ENCODE data around the gene HES4. TPM values are rescaled to one million over a fixed set of nuclear protein-coding genes. Genes with fewer than 3 reads are reported as not detected.

The HES4 gene
- total RNA-seq, 1 donor from 2014 or later, result 75.0 TPM

DNA sequence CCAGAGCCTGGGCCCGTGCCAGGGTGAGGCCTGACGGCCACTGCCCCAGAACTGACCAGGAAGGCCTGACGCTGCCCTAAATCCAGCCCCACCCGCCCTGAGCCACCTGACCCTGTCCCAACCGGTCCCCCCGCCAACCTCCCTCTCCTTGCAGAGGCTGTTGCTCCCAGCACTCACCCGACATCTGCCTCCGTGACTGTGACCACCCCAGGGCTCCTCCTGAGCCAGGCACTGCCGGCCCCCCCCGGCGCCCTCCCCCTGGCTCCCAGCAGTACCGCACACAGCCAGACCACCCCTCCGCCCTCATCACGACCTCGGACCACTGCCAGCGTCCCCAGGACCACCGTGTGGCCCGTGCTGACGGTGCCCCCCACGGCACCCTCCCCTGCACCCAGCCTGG lies 46.3 kb upstream of the HES4 start:
- TF ChIP-seq, protein P1, sequence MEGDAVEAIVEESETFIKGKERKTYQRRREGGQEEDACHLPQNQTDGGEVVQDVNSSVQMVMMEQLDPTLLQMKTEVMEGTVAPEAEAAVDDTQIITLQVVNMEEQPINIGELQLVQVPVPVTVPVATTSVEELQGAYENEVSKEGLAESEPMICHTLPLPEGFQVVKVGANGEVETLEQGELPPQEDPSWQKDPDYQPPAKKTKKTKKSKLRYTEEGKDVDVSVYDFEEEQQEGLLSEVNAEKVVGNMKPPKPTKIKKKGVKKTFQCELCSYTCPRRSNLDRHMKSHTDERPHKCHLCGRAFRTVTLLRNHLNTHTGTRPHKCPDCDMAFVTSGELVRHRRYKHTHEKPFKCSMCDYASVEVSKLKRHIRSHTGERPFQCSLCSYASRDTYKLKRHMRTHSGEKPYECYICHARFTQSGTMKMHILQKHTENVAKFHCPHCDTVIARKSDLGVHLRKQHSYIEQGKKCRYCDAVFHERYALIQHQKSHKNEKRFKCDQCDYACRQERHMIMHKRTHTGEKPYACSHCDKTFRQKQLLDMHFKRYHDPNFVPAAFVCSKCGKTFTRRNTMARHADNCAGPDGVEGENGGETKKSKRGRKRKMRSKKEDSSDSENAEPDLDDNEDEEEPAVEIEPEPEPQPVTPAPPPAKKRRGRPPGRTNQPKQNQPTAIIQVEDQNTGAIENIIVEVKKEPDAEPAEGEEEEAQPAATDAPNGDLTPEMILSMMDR (IDR thresholded peaks at IDR 0.05), result no peak
- H3K4me1 Mint-ChIP-seq (ENCODE audit: unreplicated experiment), result no peaks in the 10 kb centered on the region

GRCh38 chr1:1045129-1045528 lies 45.2 kb upstream of the HES4 start:
- Mint-ChIP-seq H3K27ac (ENCODE audit: unreplicated experiment) (no peak overlapping the region), H3K4me3 (ENCODE audit: unreplicated experiment) (no peak overlapping the region), H3K4me1 (ENCODE audit: unreplicated experiment) (peaks cover under 1% of the 10 kb centered on the region), H3K36me3 (ENCODE audit: unreplicated experiment) (peaks cover 7% of the 10 kb centered on the region), H3K9me3 (ENCODE audit: unreplicated experiment) (no peaks in the 10 kb centered on the region), H3K27me3 (ENCODE audit: unreplicated experiment) (no peaks in the 10 kb centered on the region)
- TF ChIP-seq, protein P1 (IDR thresholded peaks at IDR 0.05), result no peak
- no peak for DNase-seq (ENCODE audit: extremely low spot score, unreplicated experiment)

More for the DNA sequence above, 46.3 kb upstream of the HES4 start:
- H3K27ac Mint-ChIP-seq (ENCODE audit: unreplicated experiment), result no peak overlapping the region
- H3K27me3 Mint-ChIP-seq (ENCODE audit: unreplicated experiment), result no peaks in the 10 kb centered on the region
- H3K9me3 Mint-ChIP-seq (ENCODE audit: unreplicated experiment), result no peaks in the 10 kb centered on the region
- no peak overlapping the region for H3K4me3 Mint-ChIP-seq (ENCODE audit: unreplicated experiment)
- H3K36me3 Mint-ChIP-seq (ENCODE audit: unreplicated experiment), result peaks cover 7% of the 10 kb centered on the region
- no peak for DNase-seq (ENCODE audit: extremely low spot score, unreplicated experiment)

DNA sequence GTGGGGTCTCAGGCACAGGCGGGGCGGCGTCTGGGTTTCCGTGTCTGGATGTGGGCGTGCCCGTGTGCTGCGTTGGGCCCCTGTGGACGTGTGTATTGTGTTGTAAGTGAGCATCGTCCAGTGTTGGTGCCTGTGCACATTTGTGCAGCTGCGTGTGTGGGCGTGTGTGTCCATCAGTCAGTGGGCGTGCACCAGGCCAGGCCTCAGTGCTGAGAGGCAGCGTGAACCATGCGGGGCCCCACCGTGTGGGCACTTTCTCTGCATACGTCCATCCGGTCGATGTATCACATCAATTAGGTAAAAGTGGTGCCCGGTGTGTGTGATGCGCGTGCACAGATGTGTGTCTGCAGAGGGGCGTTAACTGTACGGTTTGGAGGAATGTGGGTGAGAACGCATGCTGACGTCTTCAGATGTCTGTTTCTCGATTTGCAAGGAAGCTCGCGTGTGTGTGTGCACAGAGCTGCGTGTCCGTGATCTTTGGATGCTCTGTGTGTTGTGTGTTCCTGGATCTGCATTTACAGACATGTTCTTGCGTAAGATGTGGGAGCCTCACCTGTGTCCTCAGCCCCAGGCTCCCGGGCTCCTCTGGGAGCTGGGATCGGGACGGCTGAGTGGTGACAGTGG lies 44.7 kb upstream of the HES4 start:
- DNase-seq (ENCODE audit: extremely low spot score, unreplicated experiment), result no peak
- Mint-ChIP-seq H3K27me3 (ENCODE audit: unreplicated experiment) (no peaks in the 10 kb centered on the region), H3K27ac (ENCODE audit: unreplicated experiment) (no peak overlapping the region), H3K4me3 (ENCODE audit: unreplicated experiment) (no peak overlapping the region), H3K9me3 (ENCODE audit: unreplicated experiment) (no peaks in the 10 kb centered on the region), H3K4me1 (ENCODE audit: unreplicated experiment) (peaks cover 4% of the 10 kb centered on the region), H3K36me3 (ENCODE audit: unreplicated experiment) (peaks cover 7% of the 10 kb centered on the region)
- TF ChIP-seq, protein P1 (IDR thresholded peaks at IDR 0.05), result no peak

DNA sequence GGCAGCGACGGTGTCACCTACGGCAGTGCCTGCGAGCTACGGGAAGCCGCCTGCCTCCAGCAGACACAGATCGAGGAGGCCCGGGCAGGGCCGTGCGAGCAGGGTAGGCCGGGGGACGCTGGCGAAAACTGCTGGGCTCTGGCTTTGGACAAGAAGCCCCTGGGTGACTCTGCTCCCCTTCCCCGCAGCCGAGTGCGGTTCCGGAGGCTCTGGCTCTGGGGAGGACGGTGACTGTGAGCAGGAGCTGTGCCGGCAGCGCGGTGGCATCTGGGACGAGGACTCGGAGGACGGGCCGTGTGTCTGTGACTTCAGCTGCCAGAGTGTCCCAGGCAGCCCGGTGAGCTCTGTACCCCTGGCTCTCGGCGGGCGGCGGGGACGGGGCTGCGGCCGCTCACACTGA lies 44.0 kb upstream of the HES4 start:
- no peak overlapping the region for H3K4me3 Mint-ChIP-seq (ENCODE audit: unreplicated experiment)
- peaks cover 7% of the 10 kb centered on the region for H3K36me3 Mint-ChIP-seq (ENCODE audit: unreplicated experiment)
- TF ChIP-seq, protein P1 (IDR thresholded peaks at IDR 0.05), result no peak
- H3K27me3 Mint-ChIP-seq (ENCODE audit: unreplicated experiment), result no peaks in the 10 kb centered on the region
- DNase-seq (ENCODE audit: extremely low spot score, unreplicated experiment), result no peak
- no peaks in the 10 kb centered on the region for H3K9me3 Mint-ChIP-seq (ENCODE audit: unreplicated experiment)
- no peak overlapping the region for H3K27ac Mint-ChIP-seq (ENCODE audit: unreplicated experiment)
- peaks cover 6% of the 10 kb centered on the region for H3K4me1 Mint-ChIP-seq (ENCODE audit: unreplicated experiment)

DNA sequence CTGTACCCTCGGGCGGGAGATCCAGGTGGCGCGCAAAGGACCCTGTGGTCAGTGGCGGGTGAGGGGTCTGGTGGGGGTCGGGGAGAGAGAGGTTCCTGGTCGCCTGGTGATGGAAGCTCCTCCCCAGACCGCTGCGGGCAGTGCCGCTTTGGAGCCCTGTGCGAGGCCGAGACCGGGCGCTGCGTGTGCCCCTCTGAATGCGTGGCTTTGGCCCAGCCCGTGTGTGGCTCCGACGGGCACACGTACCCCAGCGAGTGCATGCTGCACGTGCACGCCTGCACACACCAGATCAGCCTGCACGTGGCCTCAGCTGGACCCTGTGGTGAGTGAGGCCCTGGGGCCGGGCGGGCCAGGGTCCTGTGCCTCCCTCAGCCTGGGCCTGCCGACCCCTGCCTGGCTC lies 43.5 kb upstream of the HES4 start:
- no peak overlapping the region for H3K4me3 Mint-ChIP-seq (ENCODE audit: unreplicated experiment)

More for the DNA sequence above, 43.5 kb upstream of the HES4 start:
- H3K27me3 Mint-ChIP-seq (ENCODE audit: unreplicated experiment), result no peaks in the 10 kb centered on the region
- DNase-seq (ENCODE audit: extremely low spot score, unreplicated experiment), result no peak
- peaks cover 6% of the 10 kb centered on the region for H3K4me1 Mint-ChIP-seq (ENCODE audit: unreplicated experiment)
- H3K9me3 Mint-ChIP-seq (ENCODE audit: unreplicated experiment), result no peaks in the 10 kb centered on the region
- TF ChIP-seq, protein P1 (IDR thresholded peaks at IDR 0.05), result no peak
- peaks cover 7% of the 10 kb centered on the region for H3K36me3 Mint-ChIP-seq (ENCODE audit: unreplicated experiment)
- H3K27ac Mint-ChIP-seq (ENCODE audit: unreplicated experiment), result no peak overlapping the region
